ENCODE data around the gene SOX3.

The SOX3 gene

GRCh38 chrX:140492066-140492994 lies 12.5 kb downstream of the SOX3 start:
- no peak for DNase-seq

DNA sequence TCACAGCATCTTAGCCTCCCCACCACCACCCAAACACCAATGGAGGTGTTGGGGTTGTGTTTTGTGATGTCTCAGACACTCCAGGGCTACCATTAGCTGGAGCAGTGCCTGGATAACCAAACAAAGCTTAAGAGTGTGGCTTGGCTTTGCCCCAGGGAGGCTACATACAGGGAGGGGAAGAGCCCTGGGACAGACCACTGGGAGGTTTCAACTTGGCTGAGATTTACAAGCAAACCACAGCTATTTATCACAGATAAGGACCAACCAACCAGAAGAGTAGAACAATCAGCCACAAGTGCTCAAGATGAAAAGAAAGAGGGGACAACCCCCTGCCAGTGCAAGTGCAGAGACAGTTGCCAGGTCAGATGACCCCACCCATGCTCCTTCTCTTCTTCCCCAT lies 24.1 kb downstream of the SOX3 start:
- no peak for DNase-seq

DNA sequence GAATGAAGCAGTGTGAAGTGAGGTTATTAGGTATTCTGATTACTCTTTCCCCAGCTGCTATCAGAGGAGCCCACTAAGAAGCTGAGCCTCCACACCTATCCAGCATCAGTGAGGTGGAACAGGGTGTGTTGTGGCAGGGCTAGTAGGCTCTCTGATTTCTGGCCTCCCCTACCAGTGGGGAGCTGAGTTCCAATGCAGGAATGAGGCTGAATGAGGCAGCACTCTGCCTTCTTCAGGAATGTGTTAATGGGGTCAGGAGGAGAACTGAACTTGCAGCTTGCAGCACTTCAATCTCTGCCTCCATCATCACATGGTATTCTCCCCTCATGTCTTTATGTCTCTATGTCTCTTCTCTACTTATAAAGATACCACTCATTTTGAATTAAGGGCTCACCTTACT lies 26.9 kb downstream of the SOX3 start:
- DNase-seq = no peak

GRCh38 chrX:140475025-140475424 lies 29.8 kb downstream of the SOX3 start:
- DNase-seq = no peak

GRCh38 chrX:140467211-140467610 lies 37.7 kb downstream of the SOX3 start:
- peak; percentile 13 for DNase-seq

Measured in EL (cell line).